Upper lobe of left lung (tissue), 4 donors: ENCODE measurements around the gene SYNE2.

Experiments used
- CTCF ChIP-seq, 6 experiments: fragments of 450-650 bp in 4 of 6; fragments of 200-600 bp in 2 of 6; sonication (generic) in 2 of 6; IDR thresholded peaks; one replicate each; pipeline ENCODE4 v1.5.1; 2016 to 2019; ENCODE audit warnings: antibody characterized with exemption in 6 of 6
- EP300 ChIP-seq, 4 donors: sonication (generic); formaldehyde crosslinking; IDR thresholded peaks; one replicate each; pipeline ENCODE4 v1.5.1; 2017; ENCODE audit warnings: antibody characterized with exemption in 4 of 4, control low read depth in 2 of 4
- POLR2A ChIP-seq, 4 donors: fragments of 450-650 bp; IDR thresholded peaks; one replicate each; pipeline ENCODE4 v1.5.1; 2016 to 2017; ENCODE audit warnings: antibody characterized with exemption in 4 of 4, mild to moderate bottlenecking in 2 of 4
- POLR2AphosphoS5 ChIP-seq, 2 donors: sonication (generic); formaldehyde crosslinking; IDR thresholded peaks; one replicate each; pipeline ENCODE4 v1.5.1; 2017; ENCODE audit warnings: antibody characterized with exemption in 2 of 2

- TF ChIP-seq CTCF (IDR thresholded peaks at IDR 0.05) = no peak
- TF ChIP-seq POLR2A (IDR thresholded peaks at IDR 0.05) = no peak
- no peak for TF ChIP-seq POLR2AphosphoS5 (IDR thresholded peaks at IDR 0.05)
- TF ChIP-seq EP300 (IDR thresholded peaks at IDR 0.05) = no peak
These were observed 257.2 kb downstream of the SYNE2 start for GRCh38 chr14:64109819-64110554.
